GM18873 (cell line): ENCODE measurements around the gene WWOX.

Experiments
- ATAC-seq: cut with Tn5 transposase; IDR thresholded peaks from one replicate; pipeline ENCODE4 v1.9.1; 2021; ENCODE audit warnings: mild to moderate bottlenecking, moderate library complexity, moderate number of reproducible peaks; ENCODE audit not compliant: unreplicated experiment, low FRiP score

The WWOX gene

GRCh38 chr16:78483124-78483992 is 383.9 kb downstream of the WWOX start:
- ATAC-seq = no peak

GRCh38 chr16:78484509-78485058 is 385.1 kb downstream of the WWOX start:
- no peak for ATAC-seq

- ATAC-seq = no peak
These were observed 385.9 kb downstream of the WWOX start for GRCh38 chr16:78485188-78485916.

GRCh38 chr16:78485917-78486257 is 386.4 kb downstream of the WWOX start:
- no peak for ATAC-seq

GRCh38 chr16:78487471-78487870 is 388.0 kb downstream of the WWOX start:
- ATAC-seq = no peak

- no peak for ATAC-seq
These were observed 389.6 kb downstream of the WWOX start for GRCh38 chr16:78489072-78489471.

- no peak for ATAC-seq
These were observed 390.2 kb downstream of the WWOX start for GRCh38 chr16:78489631-78490030.

- no peak for ATAC-seq
These were observed 391.0 kb downstream of the WWOX start for GRCh38 chr16:78490431-78490830.

GRCh38 chr16:78490847-78491246 is 391.4 kb downstream of the WWOX start:
- ATAC-seq = no peak

GRCh38 chr16:78493573-78493972 is 394.1 kb downstream of the WWOX start:
- no peak for ATAC-seq

GRCh38 chr16:78494105-78494504 is 394.7 kb downstream of the WWOX start:
- ATAC-seq = no peak

GRCh38 chr16:78494674-78495073 is 395.2 kb downstream of the WWOX start:
- ATAC-seq = no peak

GRCh38 chr16:78496189-78496588 is 396.7 kb downstream of the WWOX start:
- no peak for ATAC-seq

- ATAC-seq = no peak
These were observed 399.9 kb downstream of the WWOX start for GRCh38 chr16:78499399-78499798.

- no peak for ATAC-seq
These were observed 401.3 kb downstream of the WWOX start for GRCh38 chr16:78500659-78501270.

- ATAC-seq = no peak
These were observed 402.3 kb downstream of the WWOX start for GRCh38 chr16:78501744-78502143.

GRCh38 chr16:78502812-78503350 is 403.4 kb downstream of the WWOX start:
- ATAC-seq = no peak

GRCh38 chr16:78503602-78504001 is 404.1 kb downstream of the WWOX start:
- no peak for ATAC-seq

- ATAC-seq = no peak
These were observed 405.0 kb downstream of the WWOX start for GRCh38 chr16:78504401-78504851.

GRCh38 chr16:78505036-78505435 is 405.6 kb downstream of the WWOX start:
- ATAC-seq = no peak
